Large intestine (tissue), 3 donors: ENCODE results near the gene PLCB1. TPM values are rescaled to one million over a fixed set of nuclear protein-coding genes. Genes with fewer than 3 reads are reported as not detected.

Source experiments
- DNase-seq, 2 donors: peaks; one replicate each; pipeline versions ENCODE4 v3.0.0 to v3.0.0-alpha.2; 2013
- H3K27ac ChIP-seq: one replicate; pipeline ENCODE4 v1.5.1; 2013; ENCODE audit warnings: low read length
- H3K27me3 ChIP-seq: 2 replicates; pipeline ENCODE4 v1.6.1; 2013; ENCODE audit warnings: low read length; ENCODE audit not compliant: control insufficient read depth, insufficient read depth
- H3K36me3 ChIP-seq: 2 replicates; pipeline ENCODE4 v1.6.1; 2013; ENCODE audit warnings: low read length; ENCODE audit not compliant: control insufficient read depth, insufficient read depth
- H3K4me1 ChIP-seq: one replicate; pipeline ENCODE4 v1.6.1; 2013; ENCODE audit warnings: low read length; ENCODE audit not compliant: control insufficient read depth, insufficient read depth
- H3K4me3 ChIP-seq: one replicate; pipeline ENCODE4 v1.5.1; 2013; ENCODE audit warnings: low read length
- H3K9me3 ChIP-seq: one replicate; pipeline ENCODE4 v1.6.1; 2013; ENCODE audit warnings: mild to moderate bottlenecking, low read depth, low read length, moderate library complexity; ENCODE audit not compliant: control insufficient read depth
- WGBS: methylation state at CpG from one replicate; pipeline ENCODE4 v1.1.5; 2013; ENCODE audit warnings: low lambda C conversion rate; ENCODE audit not compliant: insufficient coverage; 5-methylcytosine and 5-hydroxymethylcytosine counted together
- polyA plus RNA-seq: library from polyadenylated mRNA; unstranded; fragments of 120-200 nt; gene quantifications from one replicate; pipeline ENCODE4 v1.2.1, GENCODE V29; 2013

PLCB1 gene
- polyA plus RNA-seq, 1 donor, result 7.4 TPM

DNA sequence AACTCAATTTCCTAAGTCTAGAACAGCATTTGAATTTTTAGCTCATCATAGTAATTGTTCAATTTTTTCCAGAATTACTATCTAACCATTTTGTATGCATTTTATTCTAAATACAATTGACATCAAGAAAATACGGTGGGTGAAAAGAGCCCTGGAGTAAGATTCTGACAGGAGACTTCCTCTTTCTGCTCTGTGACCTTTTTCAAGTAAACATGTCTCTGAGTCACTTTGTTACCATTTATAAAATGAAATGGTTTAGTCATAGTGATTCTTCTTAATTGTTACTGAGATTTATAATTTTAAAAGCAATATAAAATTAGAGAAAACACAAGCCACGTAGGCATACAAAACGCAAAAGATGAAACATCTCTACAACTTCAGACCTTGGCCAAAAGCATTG, 80.2 kb downstream of the PLCB1 start:
- H3K27ac ChIP-seq, result no peak overlapping the region
- no peak for DNase-seq
- WGBS, result no CpG with 5 or more reads among the region's 3 CpGs
- H3K4me1 ChIP-seq, result no peaks in the 10 kb centered on the region
- no peaks in the 10 kb centered on the region for H3K9me3 ChIP-seq
- no peaks in the 10 kb centered on the region for H3K27me3 ChIP-seq
- no peak overlapping the region for H3K4me3 ChIP-seq
- no peaks in the 10 kb centered on the region for H3K36me3 ChIP-seq

DNA sequence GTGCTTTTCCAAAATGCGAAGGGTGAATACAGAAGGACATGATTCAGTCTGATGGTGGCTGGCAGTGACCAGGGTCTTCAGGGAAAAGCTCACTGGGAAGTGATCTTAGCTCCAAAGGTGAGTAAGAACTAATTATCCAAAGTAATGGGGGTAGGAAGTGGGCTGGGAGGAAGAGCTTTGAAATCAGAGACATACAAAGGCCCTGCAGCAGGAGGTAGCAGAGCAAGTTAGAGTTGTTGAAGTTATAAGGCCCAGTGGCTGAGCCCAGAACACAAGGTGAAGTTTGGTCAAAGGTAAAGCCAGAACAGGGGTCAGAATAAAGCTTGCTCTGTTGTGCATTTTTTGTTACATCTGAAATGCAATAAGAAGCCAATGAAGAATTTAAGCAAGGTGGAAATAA, 81.2 kb downstream of the PLCB1 start:
- H3K4me3 ChIP-seq, result no peak overlapping the region
- no peaks in the 10 kb centered on the region for H3K4me1 ChIP-seq
- H3K27me3 ChIP-seq, result no peaks in the 10 kb centered on the region
- H3K36me3 ChIP-seq, result no peaks in the 10 kb centered on the region
- WGBS, result no CpG with 5 or more reads among the region's 1 CpG
- no peak for DNase-seq
- no peak overlapping the region for H3K27ac ChIP-seq
- no peaks in the 10 kb centered on the region for H3K9me3 ChIP-seq

DNA sequence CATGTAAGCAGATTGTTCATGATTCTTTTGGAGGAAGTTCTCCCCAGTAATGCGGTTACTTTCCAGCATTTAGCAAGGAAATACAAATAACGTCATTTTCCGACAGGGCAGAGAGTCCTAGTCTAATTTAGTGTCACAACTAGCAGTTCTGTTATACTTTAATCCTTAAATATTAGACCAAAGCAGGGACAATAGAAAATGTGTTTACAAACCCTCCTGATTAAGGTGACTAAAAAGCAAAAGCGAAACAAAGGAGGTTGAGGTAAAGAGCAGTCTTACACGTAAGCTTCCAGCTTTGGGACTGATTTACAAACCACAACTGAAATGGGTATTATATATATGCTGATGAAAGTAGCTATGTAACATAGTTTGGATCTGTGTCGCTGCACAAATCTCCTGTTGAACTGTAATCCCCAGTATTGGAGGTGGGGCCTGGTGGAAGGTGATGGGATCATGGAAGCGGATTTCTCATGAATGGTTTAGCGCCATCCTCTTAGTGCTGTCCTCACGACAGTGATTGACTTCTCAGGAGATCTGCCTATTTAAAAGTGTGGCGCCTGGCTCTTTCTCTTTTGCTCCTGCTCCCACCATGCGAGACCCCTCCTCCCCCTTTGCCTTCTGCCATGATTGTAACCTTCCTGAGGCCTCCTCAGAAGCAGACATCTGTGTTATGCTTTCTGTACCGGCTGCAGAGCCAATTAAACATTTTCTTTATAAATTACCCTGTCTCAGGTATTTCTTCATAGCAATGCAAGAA, 81.9 kb downstream of the PLCB1 start:
- Histone ChIP-seq H3K27me3 (no peaks in the 10 kb centered on the region), H3K9me3 (no peaks in the 10 kb centered on the region), H3K36me3 (no peaks in the 10 kb centered on the region), H3K4me3 (no peak overlapping the region), H3K4me1 (no peaks in the 10 kb centered on the region), H3K27ac (no peak overlapping the region)
- 100% methylated on average over 3 of the region's 12 CpGs for WGBS
- DNase-seq, result no peak

DNA sequence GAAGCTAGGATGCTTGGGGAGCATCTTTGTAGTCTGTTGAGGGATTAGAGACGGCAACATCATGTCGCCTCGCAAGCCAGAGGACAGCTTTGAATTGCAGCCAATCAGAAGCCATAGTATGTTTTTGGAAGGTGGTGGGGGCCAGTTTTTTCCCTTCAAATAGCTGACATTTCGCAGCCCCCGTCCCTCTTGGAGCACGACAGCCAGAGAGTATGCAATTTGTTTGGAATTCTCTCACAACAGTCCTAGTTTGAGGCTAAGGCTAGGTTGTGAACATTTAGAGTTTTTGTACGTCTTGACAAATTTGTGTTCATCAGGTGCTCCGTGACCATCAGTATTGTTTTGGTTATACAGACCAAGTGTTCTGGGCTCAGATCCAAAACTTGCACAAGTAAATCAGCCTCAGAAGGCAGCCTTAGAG, 83.3 kb downstream of the PLCB1 start:
- WGBS, result 100% methylated on average over 2 of the region's 8 CpGs
- Histone ChIP-seq H3K9me3 (no peaks in the 10 kb centered on the region), H3K27me3 (no peaks in the 10 kb centered on the region), H3K27ac (no peak overlapping the region), H3K36me3 (no peaks in the 10 kb centered on the region), H3K4me3 (no peak overlapping the region), H3K4me1 (no peaks in the 10 kb centered on the region)
- no peak for DNase-seq

DNA sequence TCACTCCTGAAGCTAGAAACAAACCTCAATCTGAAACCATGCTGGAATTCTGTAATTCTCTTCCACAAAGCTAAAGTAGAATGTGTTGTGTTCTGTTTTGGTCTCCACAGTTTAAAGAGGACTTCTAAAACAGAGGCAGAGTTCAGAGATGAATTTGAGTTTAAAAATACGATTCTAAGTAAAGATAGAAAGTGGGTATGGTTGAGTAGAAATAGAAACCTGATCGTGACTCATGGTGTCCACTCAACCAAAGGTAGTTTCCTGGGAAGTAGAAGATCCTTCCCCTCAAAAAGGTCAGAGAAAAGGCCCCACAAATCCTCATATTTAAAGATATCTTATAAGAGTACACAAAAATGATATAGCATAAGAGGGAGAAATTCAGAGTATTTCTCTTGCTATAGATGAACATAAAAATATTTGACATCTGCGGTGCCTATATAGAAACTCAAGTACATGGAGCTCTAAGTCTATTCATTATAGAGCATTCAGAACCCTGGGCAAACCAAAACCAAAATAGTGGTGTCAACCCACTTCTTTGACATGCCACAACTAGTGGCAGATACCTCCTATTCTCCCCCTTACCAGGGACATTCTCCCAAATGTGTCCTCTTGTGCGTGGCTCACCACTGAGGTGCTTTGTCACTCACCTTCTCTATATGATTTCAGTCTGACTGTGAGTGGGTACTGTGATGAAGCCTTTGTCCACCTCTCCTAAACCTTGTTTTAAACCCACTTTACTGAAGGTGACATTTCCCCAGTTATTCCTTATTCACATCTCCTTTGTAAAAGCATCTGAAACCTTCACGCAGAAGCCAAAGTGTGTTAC, 84.5 kb downstream of the PLCB1 start:
- H3K4me1 ChIP-seq, result no peaks in the 10 kb centered on the region
- H3K36me3 ChIP-seq, result no peaks in the 10 kb centered on the region
- H3K4me3 ChIP-seq, result no peak overlapping the region
- H3K27ac ChIP-seq, result no peak overlapping the region
- H3K27me3 ChIP-seq, result no peaks in the 10 kb centered on the region
- WGBS, result 83% methylated on average over 2 of the region's 5 CpGs
- H3K9me3 ChIP-seq, result no peaks in the 10 kb centered on the region
- no peak for DNase-seq

DNA sequence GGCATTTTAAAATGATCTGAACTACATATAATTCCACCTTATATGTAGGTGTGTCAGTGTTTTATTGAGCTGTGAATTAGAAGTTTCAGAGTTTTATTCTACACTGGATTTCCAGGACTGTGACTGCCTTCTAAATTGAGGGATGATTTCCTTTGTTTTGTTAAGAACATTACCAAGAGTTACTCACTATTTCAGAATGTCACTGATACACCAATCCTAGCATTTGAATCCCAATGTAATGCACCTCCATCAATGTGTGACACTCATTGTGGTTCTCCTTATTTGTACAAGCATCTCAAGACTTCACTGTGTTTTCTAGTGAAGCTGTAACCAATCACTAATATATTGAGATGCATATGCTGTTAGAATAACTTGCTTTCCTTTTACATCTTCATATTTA, 86.8 kb downstream of the PLCB1 start:
- Histone ChIP-seq H3K36me3 (no peaks in the 10 kb centered on the region), H3K4me1 (no peaks in the 10 kb centered on the region), H3K9me3 (no peaks in the 10 kb centered on the region), H3K27me3 (no peaks in the 10 kb centered on the region), H3K4me3 (no peak overlapping the region), H3K27ac (no peak overlapping the region)
- no peak for DNase-seq

DNA sequence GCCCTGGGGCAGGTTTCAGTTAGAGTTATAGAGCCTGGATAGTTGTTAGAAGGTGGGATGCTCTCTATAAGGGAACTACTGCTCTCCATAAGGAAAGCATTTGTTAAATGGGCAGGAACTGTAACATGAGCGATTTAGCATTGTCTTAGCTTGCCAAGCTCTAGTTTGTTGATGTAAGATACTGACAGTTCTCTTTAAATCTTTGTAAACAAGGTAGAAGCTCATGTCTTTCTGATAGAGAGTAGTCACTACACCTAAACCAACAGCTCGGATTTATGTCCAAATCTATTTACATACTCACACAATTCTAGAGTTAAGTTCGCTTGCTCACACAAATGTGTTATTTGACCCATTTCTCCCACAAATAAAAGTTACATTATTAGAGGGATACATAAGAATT, 87.3 kb downstream of the PLCB1 start:
- Histone ChIP-seq H3K27ac (no peak overlapping the region), H3K36me3 (no peaks in the 10 kb centered on the region), H3K4me1 (no peaks in the 10 kb centered on the region), H3K27me3 (no peaks in the 10 kb centered on the region), H3K9me3 (no peaks in the 10 kb centered on the region), H3K4me3 (no peak overlapping the region)
- 100% methylated on average over 1 of the region's 3 CpGs for WGBS
- DNase-seq, result no peak

DNA sequence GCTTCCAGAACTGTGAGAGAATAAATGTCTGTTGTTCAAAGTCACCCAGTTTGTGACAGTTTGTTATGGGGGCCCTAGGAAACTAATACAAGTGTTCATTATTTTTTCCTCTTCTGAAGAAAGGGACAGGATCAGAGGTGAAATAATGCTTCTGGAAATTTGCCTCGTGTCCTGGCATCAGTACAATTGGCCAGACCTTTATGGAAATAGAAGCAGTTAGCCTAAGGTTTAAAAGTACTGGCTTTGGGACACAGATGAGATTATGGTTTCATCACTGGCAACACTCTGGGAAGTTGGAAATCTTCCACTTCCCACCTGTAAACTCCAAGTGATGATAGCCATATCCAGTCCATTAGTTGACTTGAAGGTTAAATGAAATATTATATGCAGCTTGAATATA, 88.7 kb downstream of the PLCB1 start:
- H3K27ac ChIP-seq, result no peak overlapping the region

DNA sequence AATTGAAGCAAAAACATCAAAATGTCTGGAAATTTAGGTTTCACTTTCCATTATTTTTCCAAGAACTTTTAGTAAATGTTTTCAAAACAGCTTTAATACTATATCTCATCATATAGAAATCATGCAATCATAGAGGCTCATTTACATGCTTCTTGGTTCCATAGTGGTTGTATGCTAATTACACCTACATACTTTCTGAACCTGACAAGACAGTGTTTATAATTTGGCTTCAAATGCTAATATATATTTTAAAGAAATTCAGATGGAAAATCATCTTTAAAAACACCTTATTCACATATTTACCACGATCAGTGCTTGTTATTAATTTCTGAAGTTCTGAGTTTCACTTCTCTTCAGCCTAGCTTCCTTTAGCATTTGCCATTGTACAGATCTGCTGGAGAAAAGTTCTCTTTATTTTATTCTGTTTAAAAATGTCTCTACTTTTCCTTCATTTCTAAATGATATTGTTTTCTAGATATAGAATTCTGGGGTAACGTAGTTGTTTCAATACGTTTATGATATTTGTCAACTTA, 89.9 kb downstream of the PLCB1 start:
- Histone ChIP-seq H3K27ac (no peak overlapping the region), H3K27me3 (no peaks in the 10 kb centered on the region), H3K9me3 (no peaks in the 10 kb centered on the region), H3K4me1 (no peaks in the 10 kb centered on the region), H3K4me3 (no peak overlapping the region), H3K36me3 (no peaks in the 10 kb centered on the region)
- 89% methylated on average over 3 of the region's 3 CpGs for WGBS
- no peak for DNase-seq

More for the DNA sequence above, 88.7 kb downstream of the PLCB1 start:
- no peak for DNase-seq
- Histone ChIP-seq H3K27me3 (no peaks in the 10 kb centered on the region), H3K9me3 (no peaks in the 10 kb centered on the region), H3K36me3 (no peaks in the 10 kb centered on the region), H3K4me3 (no peak overlapping the region), H3K4me1 (no peaks in the 10 kb centered on the region)
- WGBS, result no CpG with 5 or more reads among the region's 1 CpG

DNA sequence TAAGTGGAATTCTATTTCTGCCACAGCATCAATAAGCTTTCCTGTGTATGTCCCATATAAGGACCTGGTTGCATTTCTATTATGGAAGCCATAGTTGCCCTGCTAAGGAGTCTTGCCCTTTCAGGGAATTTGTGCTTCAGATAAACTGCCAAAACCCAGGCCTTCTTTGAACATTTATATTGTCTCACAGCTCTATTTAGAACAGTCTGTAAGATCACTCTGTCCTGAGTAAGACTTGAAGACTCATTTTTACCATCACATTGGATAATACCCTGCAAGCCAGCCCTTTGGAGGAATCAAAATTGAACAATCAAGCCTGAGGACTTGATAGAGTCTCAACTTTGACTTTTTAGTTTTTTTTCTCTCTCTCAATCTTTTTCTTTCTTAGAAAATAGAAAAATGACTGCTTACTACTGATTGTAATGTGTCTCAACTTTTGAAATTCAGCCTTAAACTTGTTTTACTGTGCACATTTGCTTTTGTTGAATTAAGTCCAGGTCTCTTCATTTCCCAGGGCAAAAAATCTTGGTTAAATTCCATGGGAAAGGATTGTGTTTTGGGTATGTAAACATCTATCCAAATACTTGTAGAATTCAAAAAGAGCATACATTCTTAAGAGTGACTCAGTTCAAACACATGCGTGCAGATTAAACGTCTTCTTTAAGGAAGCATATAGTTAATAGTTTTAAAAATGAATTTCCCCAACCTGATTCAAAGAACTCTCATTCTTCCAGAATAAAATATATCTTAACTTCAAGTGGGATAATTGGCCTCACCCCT, 91.2 kb downstream of the PLCB1 start:
- no peaks in the 10 kb centered on the region for H3K9me3 ChIP-seq
- no CpG with 5 or more reads among the region's 2 CpGs for WGBS
- no peaks in the 10 kb centered on the region for H3K36me3 ChIP-seq
- H3K4me1 ChIP-seq, result no peaks in the 10 kb centered on the region
- no peak overlapping the region for H3K4me3 ChIP-seq
- no peak for DNase-seq
- no peak overlapping the region for H3K27ac ChIP-seq
- H3K27me3 ChIP-seq, result no peaks in the 10 kb centered on the region
